A549 (cell line): ENCODE results near the gene TRIM17. TPM values are rescaled to one million over a fixed set of nuclear protein-coding genes. Genes with fewer than 3 reads are reported as not detected.

Experiments
- ATAC-seq, 2 experiments: fragments of 200-7000 bp in 1 of 2; fragments of >200 bp in 1 of 2; cut with Nextera tagmentation in 1 of 2; cut with Tn5 transposase in 1 of 2; 3 replicates each; pipeline versions ENCODE4 v1.8.0 to v1.9.1; 2018 to 2020; ENCODE audit warnings: mild to moderate bottlenecking in 1 of 2, moderate library complexity in 1 of 2
- CTCF ChIA-PET: fragments of 300-600 bp; sonication (Branson Sonifier 250); formaldehyde crosslinking; extraction: SDS; loops from one replicate; lab custom pipeline; 2021; ENCODE audit warnings: antibody characterized with exemption, inconsistent platforms; lab: Yijun Ruan, JAX
- POLR2A ChIA-PET: fragments of 350-600 bp; formaldehyde crosslinking; extraction: SDS; loops from one replicate; lab custom pipeline; 2021; ENCODE audit warnings: antibody characterized with exemption, inconsistent platforms; lab: Yijun Ruan, JAX
- DNase-seq, 2 experiments: peaks; one replicate each; pipeline versions ENCODE4 v3.0.0 to v3.0.0-alpha.2; 2011 to 2016; ENCODE audit warnings: low read depth in 1 of 2, low spot score in 1 of 2
- FAIRE-seq: peaks from 2 replicates; lab custom pipeline; 2011; peaks lifted over from hg19 to GRCh38; lab: Jason Lieb, UNC
- H3K27ac ChIP-seq, 2 experiments: fragments of >200 bp; sonication (Bioruptor Twin); formaldehyde crosslinking; 3 replicates each; pipeline ENCODE4 v1.5.1; 2016 to 2017
- H3K4me1 ChIP-seq: fragments of >200 bp; sonication (Bioruptor Twin); formaldehyde crosslinking; 3 replicates; pipeline ENCODE4 v1.6.1; 2016
- H3K4me2 ChIP-seq: fragments of >200 bp; sonication (Bioruptor Twin); formaldehyde crosslinking; 3 replicates; pipeline ENCODE4 v1.6.1; 2016
- H3K4me3 ChIP-seq: fragments of >200 bp; sonication (Bioruptor Twin); formaldehyde crosslinking; 3 replicates; pipeline ENCODE4 v1.5.1; 2016
- H3K9me3 ChIP-seq: fragments of >200 bp; sonication (Bioruptor Twin); formaldehyde crosslinking; 3 replicates; pipeline ENCODE4 v1.6.1; 2016
- BHLHE40 ChIP-seq: IDR thresholded peaks from 2 replicates; pipeline ENCODE4 v1.6.1; 2012; ENCODE audit warnings: low read depth, low read length, inconsistent platforms
- CBX8 ChIP-seq: fragments of 200-600 bp; sonication (generic); IDR thresholded peaks from 2 replicates; pipeline ENCODE4 v1.6.1; 2016
- EHF ChIP-seq: fragments of 250-450 bp; sonication (Bioruptor Pico); IDR thresholded peaks from 2 replicates; pipeline ENCODE4 v1.5.0; 2020; ENCODE audit warnings: mild to moderate bottlenecking
- ELK1 ChIP-seq: fragments of 150-350 bp; IDR thresholded peaks from 2 replicates; pipeline ENCODE4 v1.6.1; 2014; ENCODE audit warnings: low read depth, mild to moderate bottlenecking, low read length
- FOSB ChIP-seq: fragments of 250-450 bp; sonication (Bioruptor Pico); IDR thresholded peaks from 2 replicates; pipeline ENCODE4 v1.5.0; 2020; ENCODE audit warnings: mild to moderate bottlenecking, moderate library complexity
- FOSL2 ChIP-seq, 2 experiments: fragments of 450-650 bp in 1 of 2; fragments of >200 bp in 1 of 2; sonication (Bioruptor Twin) in 1 of 2; formaldehyde crosslinking; IDR thresholded peaks; 2 replicates each; pipeline versions ENCODE4 v1.5.0 to v1.6.1; 2016 to 2020; ENCODE audit warnings: mild to moderate bottlenecking in 1 of 2, moderate library complexity in 1 of 2
- GATA3 ChIP-seq: IDR thresholded peaks from 2 replicates; pipeline ENCODE4 v1.6.1; 2012; ENCODE audit warnings: borderline replicate concordance
- HDAC2 ChIP-seq: fragments of 200-600 bp; sonication (generic); IDR thresholded peaks from 2 replicates; pipeline ENCODE4 v1.6.1; 2016
- HOXA7 ChIP-seq: fragments of 250-450 bp; sonication (Bioruptor Pico); IDR thresholded peaks from 2 replicates; pipeline ENCODE4 v1.5.0; 2020; ENCODE audit warnings: mild to moderate bottlenecking, moderate library complexity
- JUNB ChIP-seq: fragments of >200 bp; sonication (Bioruptor Twin); formaldehyde crosslinking; IDR thresholded peaks from 2 replicates; pipeline ENCODE4 v1.6.1; 2016
- MAFK ChIP-seq: fragments of 450-650 bp; IDR thresholded peaks from 2 replicates; pipeline ENCODE4 v1.6.1; 2014; ENCODE audit not compliant: partially characterized antibody
- MAZ ChIP-seq: fragments of 150-350 bp; IDR thresholded peaks from 2 replicates; pipeline ENCODE4 v1.6.1; 2014; ENCODE audit warnings: antibody characterized with exemption, low read depth, low read length, borderline replicate concordance
- MYC ChIP-seq: IDR thresholded peaks from 2 replicates; pipeline ENCODE4 v1.6.1; 2012; ENCODE audit warnings: mild to moderate bottlenecking, inconsistent platforms, low read length, improper control_type of control experiment, borderline replicate concordance
- NR3C1 ChIP-seq: fragments of >200 bp; sonication (Bioruptor Twin); formaldehyde crosslinking; IDR thresholded peaks from 3 replicates; pipeline ENCODE4 v1.6.1; 2017
- PBX3 ChIP-seq: IDR thresholded peaks from 2 replicates; pipeline ENCODE4 v1.6.1; 2012
- POLR2A ChIP-seq: IDR thresholded peaks from 2 replicates; pipeline ENCODE4 v1.6.1; 2012; ENCODE audit warnings: mild to moderate bottlenecking, low read length
- POLR2AphosphoS2 ChIP-seq: conservative IDR thresholded peaks from 2 replicates; pipeline ENCODE4 v1.6.1; 2012; ENCODE audit warnings: low read length, improper control_type of control experiment, inconsistent platforms
- RAD21 ChIP-seq, 2 experiments: fragments of >200 bp in 1 of 2; sonication (Bioruptor Twin) in 1 of 2; formaldehyde crosslinking in 1 of 2; IDR thresholded peaks in 1 of 2; conservative IDR thresholded peaks in 1 of 2; 2 replicates in 1 of 2; 3 replicates in 1 of 2; pipeline ENCODE4 v1.6.1; 2012 to 2018; ENCODE audit warnings: inconsistent platforms in 1 of 2
- RCOR1 ChIP-seq: fragments of 150-350 bp; IDR thresholded peaks from 2 replicates; pipeline ENCODE4 v1.6.1; 2014; ENCODE audit warnings: antibody characterized with exemption, low read length, low read depth
- SMC3 ChIP-seq: fragments of >200 bp; sonication (Bioruptor Twin); formaldehyde crosslinking; IDR thresholded peaks from 3 replicates; pipeline ENCODE4 v1.6.1; 2018; ENCODE audit warnings: inconsistent platforms
- TFCP2L1 ChIP-seq: fragments of 250-450 bp; sonication (Bioruptor Pico); IDR thresholded peaks from 2 replicates; pipeline ENCODE4 v1.5.0; 2021; ENCODE audit warnings: mild to moderate bottlenecking
- TP53 ChIP-seq: fragments of 250-450 bp; sonication (Bioruptor Pico); IDR thresholded peaks from 2 replicates; pipeline ENCODE4 v1.5.0; 2021; ENCODE audit warnings: mild to moderate bottlenecking, moderate library complexity
- USF2 ChIP-seq: fragments of 450-650 bp; IDR thresholded peaks from 2 replicates; pipeline ENCODE4 v1.6.1; 2014; ENCODE audit warnings: antibody characterized with exemption
- ZFP36 ChIP-seq: fragments of 450-650 bp; IDR thresholded peaks from 2 replicates; pipeline ENCODE4 v1.6.1; 2014; ENCODE audit warnings: borderline replicate concordance; ENCODE audit not compliant: partially characterized antibody
- WGBS: methylation state at CpG from one replicate; pipeline ENCODE4 v1.1.6; 2017; ENCODE audit errors: missing lambda C conversion rate; 5-methylcytosine and 5-hydroxymethylcytosine counted together
- polyA minus RNA-seq: library from RNA; depleted of rRNA, polyadenylated mRNA; stranded (reverse); fragments of >200 nt; gene quantifications from 2 replicates; pipeline ENCODE4 v1.2.3, GENCODE V29; 2011; rRNA and poly(A)+ RNA removed
- polyA plus RNA-seq, 4 experiments: library from polyadenylated mRNA; depleted of rRNA in 3 of 4; stranded (reverse); fragments of >200 nt; fragmentation: RNase III in 1 of 4; extraction: RNeasy Plus Mini Kit Qiagen cat#74134 plus additional on column Dnase treatment in 1 of 4; gene quantifications; 2 replicates in 3 of 4; 3 replicates in 1 of 4; pipeline ENCODE4 v1.2.3, GENCODE V29; 2011 to 2017

TRIM17 gene
- not detected in 2 replicates for polyA plus RNA-seq (2011; rRNA removed)
- not detected in 2 replicates for polyA plus RNA-seq (2012; cell fraction: cytosol; rRNA removed)
- polyA plus RNA-seq (2012; cell fraction: nucleus; rRNA removed), result 0.04 TPM in 1 of 2 replicates, not detected in the other
- not detected in 3 replicates for polyA plus RNA-seq (2017; fragmentation: RNase III; extraction: RNeasy Plus Mini Kit Qiagen cat#74134 plus additional on column Dnase treatment)
- not detected in 2 replicates for polyA minus RNA-seq

- H3K4me3 ChIP-seq, result no peak within 1 kb of the TSS
- no peak for FAIRE-seq
- 93% methylated on average over 31 of the region's 59 CpGs for WGBS
- ChIA-PET CTCF (no interaction called here), POLR2A (no interaction called here)
- DNase-seq, result no peak
- no peak for TF ChIP-seq POLR2A
- TF ChIP-seq FOSL2 (IDR thresholded peaks at IDR 0.05), result no peak
- TF ChIP-seq FOSL2 (CRISPR knock-in tag; IDR thresholded peaks at IDR 0.05), result no peak
- TF ChIP-seq FOSB (CRISPR knock-in tag), result no peak
- no peak for TF ChIP-seq MAZ
- no peak for TF ChIP-seq RAD21 (conservative IDR thresholded peaks at IDR 0.05 in 1 of 2, IDR thresholded peaks at IDR 0.05 in 1 of 2)
- TF ChIP-seq EHF, result no peak
- TF ChIP-seq TP53 (CRISPR knock-in tag), result no peak
- no peak for TF ChIP-seq ZFP36
- TF ChIP-seq POLR2AphosphoS2, result no peak
- TF ChIP-seq TFCP2L1 (CRISPR knock-in tag), result no peak
- TF ChIP-seq PBX3, result no peak
- no peak for TF ChIP-seq HOXA7
- no peak for TF ChIP-seq CBX8
- no peak for TF ChIP-seq USF2
- TF ChIP-seq RCOR1, result no peak
- no peak for TF ChIP-seq GATA3
- no peak for ATAC-seq
- H3K4me2 ChIP-seq, result no peak within 1 kb of the TSS
- H3K9me3 ChIP-seq, result no peaks in the 10 kb centered on the region
- no peak within 1 kb of the TSS for H3K27ac ChIP-seq
- H3K4me1 ChIP-seq, result no peaks in the 10 kb centered on the region
These were observed at the start of gene TRIM17 for GRCh38 chr1:228416217-228416933. Gene TRIM17 (minus strand): TSS chr1:228416861. CDS start chr1:228415072, 1,789 bp downstream.

- Histone ChIP-seq H3K4me3 (no peak overlapping the region), H3K9me3 (no peaks in the 10 kb centered on the region), H3K4me2 (no peak overlapping the region), H3K27ac (no peak overlapping the region), H3K4me1 (peaks cover 7% of the 10 kb centered on the region; the same call in 2 of the 3 replicates)
- TF ChIP-seq MAFK (peak; percentile 78), USF2 (no peak)
- CTCF ChIA-PET, result interaction anchor here (0.5 to 1.0 kb wide), 2 partner anchors 335 to 1669 kb away, joined by 3 to 4 read pairs; no protein-coding TSS in a partner anchor
- DNase-seq (no peak), FAIRE-seq (no peak), ATAC-seq (no peak)
- 78% methylated on average over 8 of the region's 8 CpGs for WGBS
- POLR2A ChIA-PET, result no interaction called here
These were observed 49.0 kb upstream of the TRIM17 start for GRCh38 chr1:228465571-228466146.

- ChIA-PET POLR2A (no interaction called here), CTCF (interaction anchor here (0.5 to 1.8 kb wide), 3 partner anchors 16 to 1669 kb away, joined by 3 to 4 read pairs (median 3); no protein-coding TSS in a partner anchor)
- ATAC-seq (no peak), DNase-seq (no peak), FAIRE-seq (no peak)
- no peak overlapping the region for H3K27ac ChIP-seq
- peak overlapping the region; percentile 78; the same call in 2 of the 3 replicates for H3K4me2 ChIP-seq
- H3K9me3 ChIP-seq, result no peaks in the 10 kb centered on the region
- TF ChIP-seq HDAC2, result no peak
- no peak for TF ChIP-seq FOSL2 (IDR thresholded peaks at IDR 0.05)
- no peak for TF ChIP-seq FOSL2 (CRISPR knock-in tag; IDR thresholded peaks at IDR 0.05)
- TF ChIP-seq NR3C1, result no peak
- no peak for TF ChIP-seq JUNB
- no peak for TF ChIP-seq SMC3
- no peak for TF ChIP-seq POLR2A
- no peak for TF ChIP-seq CBX8
- no peak for TF ChIP-seq PBX3
- TF ChIP-seq ELK1, result no peak
- no peak for TF ChIP-seq BHLHE40
- no peak for TF ChIP-seq MYC
- H3K4me3 ChIP-seq, result no peak overlapping the region; the same call in 2 of the 3 replicates
- peaks cover 12% of the 10 kb centered on the region; the same call in 2 of the 3 replicates for H3K4me1 ChIP-seq
- 73% methylated on average over 13 of the region's 13 CpGs for WGBS
These were observed 48.5 kb upstream of the TRIM17 start for GRCh38 chr1:228465141-228465540.
